ENCODE measurements around the gene ZNRF1. TPM values are rescaled to one million over a fixed set of nuclear protein-coding genes. Genes with fewer than 3 reads are reported as not detected.

The ZNRF1 gene
- total RNA-seq, 2 experiments from 2014 or later = 11.0 to 13.7 TPM

- DNase-seq = peak; percentile 98
- no peak for TF ChIP-seq CTCF (IDR thresholded peaks at IDR 0.05)
- ATAC-seq = peak; percentile 92
- Mint-ChIP-seq H3K27me3 (no peaks in the 10 kb centered on the region), H3K36me3 (ENCODE audit: low read depth) (peaks cover 35% of the 10 kb centered on the region), H3K4me3 (peak within 1 kb of the TSS; percentile 84), H3K4me1 (ENCODE audit: low read depth) (peaks cover 36% of the 10 kb centered on the region), H3K9me3 (peaks cover 22% of the 10 kb centered on the region), H3K27ac (peak within 1 kb of the TSS; percentile 83)
- POLR2A ChIA-PET = interaction anchor here (0.7 kb wide), 1 partner anchor 18 kb away, joined by 3 read pairs; no protein-coding TSS in a partner anchor
- CTCF ChIA-PET = interaction anchor here (1.1 to 2.7 kb wide), 3 partner anchors 37 to 273 kb away, joined by 3 to 13 read pairs (median 3); no protein-coding TSS in a partner anchor
- intact Hi-C loops (cut with micrococcal nuclease) = no loop called here
Observed at GRCh38 chr16:75148311-75149195, 149.7 kb downstream of the ZNRF1 start, which contains the start of gene ZFP1. ZFP1 (plus strand) TSS chr16:75148524; CDS start chr16:75152952, 4,428 bp downstream.

GRCh38 chr16:75151798-75152197 lies 153.0 kb downstream of the ZNRF1 start:
- ChIA-PET POLR2A (no interaction called here), CTCF (no interaction called here)
- no peak for TF ChIP-seq CTCF (IDR thresholded peaks at IDR 0.05)
- ATAC-seq = no peak
- Mint-ChIP-seq H3K36me3 (ENCODE audit: low read depth) (peaks cover 53% of the 10 kb centered on the region), H3K27ac (peak overlapping the region; percentile 68), H3K4me3 (no peak overlapping the region), H3K4me1 (ENCODE audit: low read depth) (peaks cover 35% of the 10 kb centered on the region), H3K27me3 (no peaks in the 10 kb centered on the region), H3K9me3 (peaks cover 24% of the 10 kb centered on the region)
- intact Hi-C loops (cut with micrococcal nuclease) = loop anchor here (2.0 kb wide), 1 partner anchor 33 kb away; no protein-coding TSS in a partner anchor
- no peak for DNase-seq

- CTCF ChIA-PET = no interaction called here
- no peak overlapping the region for H3K4me3 Mint-ChIP-seq
- H3K27ac Mint-ChIP-seq = peak overlapping the region; percentile 68
- peaks cover 56% of the 10 kb centered on the region for H3K36me3 Mint-ChIP-seq (ENCODE audit: low read depth)
- peaks cover 24% of the 10 kb centered on the region for H3K9me3 Mint-ChIP-seq
- no peaks in the 10 kb centered on the region for H3K27me3 Mint-ChIP-seq
- DNase-seq = no peak
- peaks cover 35% of the 10 kb centered on the region for H3K4me1 Mint-ChIP-seq (ENCODE audit: low read depth)
- no peak for ATAC-seq
- intact Hi-C loops (cut with micrococcal nuclease) = loop anchor here (2.0 kb wide), 1 partner anchor 32 kb away; no protein-coding TSS in a partner anchor
- TF ChIP-seq CTCF (IDR thresholded peaks at IDR 0.05) = no peak
- POLR2A ChIA-PET = no interaction called here
Observed at GRCh38 chr16:75152635-75153034, 153.8 kb downstream of the ZNRF1 start.

GRCh38 chr16:75160386-75160785 lies 161.6 kb downstream of the ZNRF1 start:
- TF ChIP-seq CTCF (IDR thresholded peaks at IDR 0.05) = no peak
- Mint-ChIP-seq H3K4me3 (no peak overlapping the region), H3K9me3 (peaks cover 7% of the 10 kb centered on the region), H3K27me3 (no peaks in the 10 kb centered on the region), H3K4me1 (ENCODE audit: low read depth) (peaks cover 2% of the 10 kb centered on the region), H3K36me3 (ENCODE audit: low read depth) (peaks cover 59% of the 10 kb centered on the region), H3K27ac (no peak overlapping the region)
- ATAC-seq = no peak
- POLR2A ChIA-PET = interaction anchor here (1.3 kb wide), 1 partner anchor 10 kb away, joined by 4 read pairs; no protein-coding TSS in a partner anchor
- intact Hi-C loops (cut with micrococcal nuclease) = no loop called here
- CTCF ChIA-PET = no interaction called here
- no peak for DNase-seq

Other genes with a start within 250 kb of the ZNRF1 start
- gene FA2H, start 224.2 kb upstream of the ZNRF1 start, total RNA-seq = not detected
- gene WDR59, start 13.9 kb upstream of the ZNRF1 start, total RNA-seq = 10 to 100 TPM; 59.1 to 68.1 TPM
- not detected for gene LDHD, start 117.8 kb downstream of the ZNRF1 start, total RNA-seq
- 10 to 100 TPM; 19.8 to 23.9 TPM for gene ZFP1, start 149.5 kb downstream of the ZNRF1 start, total RNA-seq
- not detected for gene CTRB2, start 208.1 kb downstream of the ZNRF1 start, total RNA-seq
- not detected for gene CTRB1, start 220.0 kb downstream of the ZNRF1 start, total RNA-seq